Hepatocyte (in vitro differentiated cells): ENCODE measurements around the gene COQ8B. TPM values are rescaled to one million over a fixed set of nuclear protein-coding genes. Genes with fewer than 3 reads are reported as not detected.

Experiments used
- DNase-seq: peaks from one replicate; pipeline ENCODE4 v3.0.0-alpha.2; 2016; ENCODE audit warnings: low spot score
- H2AFZ ChIP-seq: fragments of 200-600 bp; sonication (generic); 2 replicates; pipeline ENCODE4 v1.6.0; 2016; ENCODE audit warnings: antibody characterized with exemption, mild to moderate bottlenecking
- H3K27ac ChIP-seq: fragments of 200-600 bp; sonication (generic); 2 replicates; pipeline ENCODE4 v1.5.1; 2016; ENCODE audit warnings: mild to moderate bottlenecking
- H3K27me3 ChIP-seq: fragments of 200-600 bp; sonication (generic); 2 replicates; pipeline ENCODE4 v1.6.1; 2016
- H3K36me3 ChIP-seq: fragments of 200-600 bp; sonication (generic); replicated peaks from 2 replicates; pipeline ENCODE4 v1.5.1; 2016; ENCODE audit warnings: low read depth; ENCODE audit not compliant: insufficient read depth
- H3K4me1 ChIP-seq: fragments of 200-600 bp; sonication (generic); 2 replicates; pipeline ENCODE4 v1.5.1; 2016; ENCODE audit warnings: mild to moderate bottlenecking, moderate library complexity; ENCODE audit not compliant: insufficient read depth
- H3K4me2 ChIP-seq: fragments of 200-600 bp; sonication (generic); 2 replicates; pipeline ENCODE4 v1.6.0; 2016
- H3K4me3 ChIP-seq: fragments of 200-600 bp; sonication (generic); 2 replicates; pipeline ENCODE4 v1.5.1; 2016; ENCODE audit warnings: mild to moderate bottlenecking
- H3K79me2 ChIP-seq: fragments of 200-600 bp; sonication (generic); 2 replicates; pipeline ENCODE4 v1.6.0; 2017; ENCODE audit warnings: mild to moderate bottlenecking
- H3K9me2 ChIP-seq: fragments of 200-600 bp; sonication (generic); replicated peaks from 2 replicates; pipeline ENCODE4 v1.6.0; 2017; ENCODE audit warnings: mild to moderate bottlenecking; ENCODE audit not compliant: insufficient read depth
- H3K9me3 ChIP-seq: fragments of 200-600 bp; sonication (generic); 2 replicates; pipeline ENCODE4 v1.5.1; 2016; ENCODE audit warnings: low read depth, mild to moderate bottlenecking
- H4K20me1 ChIP-seq: fragments of 200-600 bp; sonication (generic); 2 replicates; pipeline ENCODE4 v1.6.0; 2016; ENCODE audit warnings: mild to moderate bottlenecking; ENCODE audit not compliant: insufficient read depth, poor library complexity, severe bottlenecking
- EZH2 ChIP-seq: fragments of 200-600 bp; sonication (generic); IDR thresholded peaks from 2 replicates; pipeline ENCODE4 v1.6.1; 2016; ENCODE audit warnings: antibody characterized with exemption, mild to moderate bottlenecking, borderline replicate concordance
- EZH2phosphoT487 ChIP-seq: fragments of 200-600 bp; sonication (generic); IDR thresholded peaks from one replicate; pipeline ENCODE4 v1.6.1; 2018; ENCODE audit warnings: antibody characterized with exemption, mild to moderate bottlenecking, low read depth, moderate library complexity; ENCODE audit not compliant: unreplicated experiment, severe bottlenecking
- WGBS: methylation state at CpG from one replicate; pipeline ENCODE4 v1.1.6; 2016; ENCODE audit warnings: low lambda C conversion rate; ENCODE audit errors: missing lambda C conversion rate; 5-methylcytosine and 5-hydroxymethylcytosine counted together
- polyA plus RNA-seq: library from polyadenylated mRNA; unstranded; fragments of >200 nt; fragmentation: Nextera tagmentation; extraction: Ambion mirVana; gene quantifications from 2 replicates; pipeline ENCODE4 v1.2.1, GENCODE V29; 2016
- small RNA-seq: library from RNA; depleted of rRNA; stranded (forward); fragments of <200 nt; gene quantifications from one replicate; pipeline ENCODE3, GENCODE V24; 2014
- total RNA-seq: library from RNA; depleted of rRNA; stranded (reverse); fragments of >200 nt; gene quantifications from 2 replicates; pipeline ENCODE4 v1.2.3, GENCODE V29; 2014
- TF ChIP-seq, protein P1 (sequence below): fragments of 200-600 bp; sonication (generic); IDR thresholded peaks from 2 replicates; pipeline ENCODE4 v1.5.1; 2016; ENCODE audit warnings: antibody characterized with exemption, mild to moderate bottlenecking; ENCODE audit not compliant: poor library complexity

COQ8B gene
- total and polyA plus RNA-seq, 2 experiments from 2014 or later: 40.2 to 49.2 TPM

DNA sequence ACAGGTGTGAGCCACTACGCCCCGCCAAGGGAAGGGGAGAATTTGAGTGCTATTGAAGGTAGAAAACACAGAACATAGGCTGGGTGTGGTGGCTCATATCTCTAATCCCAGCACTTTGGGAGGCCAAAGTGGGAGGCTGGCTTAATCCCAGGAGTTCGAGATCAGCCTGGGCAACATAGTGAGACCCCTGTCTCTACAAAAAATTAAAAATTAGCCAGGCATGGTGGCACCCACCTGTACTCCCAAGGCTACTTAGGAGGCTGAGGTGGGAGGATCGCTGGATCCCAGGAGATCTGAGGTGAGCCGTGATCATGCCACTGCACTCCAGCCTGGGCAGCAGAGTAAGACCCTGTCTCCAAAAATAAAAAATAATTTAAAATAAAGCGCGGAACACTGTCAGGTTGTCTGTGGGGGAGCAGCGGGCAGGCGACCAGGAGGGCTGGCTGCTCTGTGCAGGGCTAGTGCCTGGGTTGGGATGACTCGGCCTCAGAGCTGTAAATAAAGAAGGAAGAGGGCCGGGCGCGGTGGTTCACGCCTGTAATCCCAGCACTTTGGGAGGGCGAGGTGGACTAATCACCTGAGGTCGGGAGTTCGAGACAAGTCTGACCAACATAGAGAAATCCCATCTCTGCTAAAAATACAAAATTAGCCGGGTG lies 74.5 kb downstream of the COQ8B start:
- no peak overlapping the region for H3K4me2 ChIP-seq
- H3K27ac ChIP-seq: no peak overlapping the region
- H3K4me1 ChIP-seq: peaks cover 23% of the 10 kb centered on the region
- no peaks in the 10 kb centered on the region for H3K9me3 ChIP-seq
- H2AFZ ChIP-seq: no peak overlapping the region
- no peaks in the 10 kb centered on the region for H3K9me2 ChIP-seq
- no peak for DNase-seq
- TF ChIP-seq, protein P1, sequence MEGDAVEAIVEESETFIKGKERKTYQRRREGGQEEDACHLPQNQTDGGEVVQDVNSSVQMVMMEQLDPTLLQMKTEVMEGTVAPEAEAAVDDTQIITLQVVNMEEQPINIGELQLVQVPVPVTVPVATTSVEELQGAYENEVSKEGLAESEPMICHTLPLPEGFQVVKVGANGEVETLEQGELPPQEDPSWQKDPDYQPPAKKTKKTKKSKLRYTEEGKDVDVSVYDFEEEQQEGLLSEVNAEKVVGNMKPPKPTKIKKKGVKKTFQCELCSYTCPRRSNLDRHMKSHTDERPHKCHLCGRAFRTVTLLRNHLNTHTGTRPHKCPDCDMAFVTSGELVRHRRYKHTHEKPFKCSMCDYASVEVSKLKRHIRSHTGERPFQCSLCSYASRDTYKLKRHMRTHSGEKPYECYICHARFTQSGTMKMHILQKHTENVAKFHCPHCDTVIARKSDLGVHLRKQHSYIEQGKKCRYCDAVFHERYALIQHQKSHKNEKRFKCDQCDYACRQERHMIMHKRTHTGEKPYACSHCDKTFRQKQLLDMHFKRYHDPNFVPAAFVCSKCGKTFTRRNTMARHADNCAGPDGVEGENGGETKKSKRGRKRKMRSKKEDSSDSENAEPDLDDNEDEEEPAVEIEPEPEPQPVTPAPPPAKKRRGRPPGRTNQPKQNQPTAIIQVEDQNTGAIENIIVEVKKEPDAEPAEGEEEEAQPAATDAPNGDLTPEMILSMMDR: no peak
- TF ChIP-seq EZH2 (no peak), EZH2phosphoT487 (no peak)
- no peaks in the 10 kb centered on the region for H3K27me3 ChIP-seq
- H3K36me3 ChIP-seq: no peaks in the 10 kb centered on the region
- 97% methylated on average over 18 of the region's 18 CpGs for WGBS
- H4K20me1 ChIP-seq: no peaks in the 10 kb centered on the region
- H3K79me2 ChIP-seq: no peaks in the 10 kb centered on the region
- H3K4me3 ChIP-seq: no peak overlapping the region

Small RNA genes lying within 50 kb of the gene (small RNA-seq; reads per million reads assigned to genes)
- gene RNU6-195P: not detected

Other genes starting within 250 kb of the COQ8B start
- 0.28 and 0.67 TPM in 2 replicates for gene SPTBN4, start 249.9 kb downstream of the COQ8B start, total RNA-seq
- 0.66 and 1.3 TPM in 2 replicates for gene SPTBN4, start 249.9 kb downstream of the COQ8B start, polyA plus RNA-seq
- 22.6 and 44.6 TPM in 2 replicates for gene SHKBP1, start 140.0 kb downstream of the COQ8B start, total RNA-seq
- 81.3 and 83.6 TPM in 2 replicates for gene SHKBP1, start 140.0 kb downstream of the COQ8B start, polyA plus RNA-seq
- gene LTBP4, start 115.5 kb downstream of the COQ8B start, total RNA-seq: 45.6 and 50.2 TPM in 2 replicates
- gene LTBP4, start 115.5 kb downstream of the COQ8B start, polyA plus RNA-seq: 163 and 185 TPM in 2 replicates
- gene NUMBL, start 26.2 kb downstream of the COQ8B start, total RNA-seq: 15.7 and 26.0 TPM in 2 replicates
- 31.3 and 32.1 TPM in 2 replicates for gene NUMBL, start 26.2 kb downstream of the COQ8B start, polyA plus RNA-seq
- gene ITPKC, start 226 bp upstream of the COQ8B start, total RNA-seq: 52.3 and 52.9 TPM in 2 replicates
- 67.6 and 75.8 TPM in 2 replicates for gene ITPKC, start 226 bp upstream of the COQ8B start, polyA plus RNA-seq
- gene ACTMAP, start 33.6 kb upstream of the COQ8B start, total RNA-seq: 3.2 and 3.8 TPM in 2 replicates
- gene ACTMAP, start 33.6 kb upstream of the COQ8B start, polyA plus RNA-seq: 14.8 and 19.1 TPM in 2 replicates
- gene SNRPA, start 34.3 kb upstream of the COQ8B start, total RNA-seq: 25.1 and 33.2 TPM in 2 replicates
- 86.9 and 95.0 TPM in 2 replicates for gene SNRPA, start 34.3 kb upstream of the COQ8B start, polyA plus RNA-seq
- 0.88 TPM in 1 of 2 replicates, not detected in the other for gene MIA, start 58.6 kb upstream of the COQ8B start, total RNA-seq
- gene MIA, start 58.6 kb upstream of the COQ8B start, polyA plus RNA-seq: 0.86 and 2.0 TPM in 2 replicates
- 20.2 and 29.1 TPM in 2 replicates for gene RAB4B, start 61.4 kb upstream of the COQ8B start, total RNA-seq
- gene RAB4B, start 61.4 kb upstream of the COQ8B start, polyA plus RNA-seq: 49.3 and 60.8 TPM in 2 replicates
- gene EGLN2, start 82.3 kb upstream of the COQ8B start, total RNA-seq: 84.4 and 88.4 TPM in 2 replicates
- 119 and 121 TPM in 2 replicates for gene EGLN2, start 82.3 kb upstream of the COQ8B start, polyA plus RNA-seq
- 1.1 and 1.4 TPM in 2 replicates for gene CYP2A6, start 133.6 kb upstream of the COQ8B start, total RNA-seq
- 0.50 and 1.7 TPM in 2 replicates for gene CYP2A6, start 133.6 kb upstream of the COQ8B start, polyA plus RNA-seq
- gene CYP2A7, start 165.3 kb upstream of the COQ8B start, total RNA-seq: not detected in 2 replicates
- not detected in 2 replicates for gene CYP2A7, start 165.3 kb upstream of the COQ8B start, polyA plus RNA-seq